ACC112 (cell line): ENCODE data around the gene BRI3BP.
"Not testable (repeated sequence)": the region's sequence is repeated elsewhere in the genome, so short reads cannot be mapped to it uniquely, and the experiment has no call there.

ENCODE experiments used
- H2AFZ ChIP-seq: fragments of 200-600 bp; sonication (generic); one replicate; pipeline ENCODE4 v1.6.0; 2017; ENCODE audit warnings: antibody characterized with exemption, low read length; ENCODE audit not compliant: unreplicated experiment
- H3K27ac ChIP-seq: fragments of 200-600 bp; sonication (generic); 2 replicates; pipeline ENCODE4 v1.5.1; 2014; ENCODE audit warnings: low read depth, mild to moderate bottlenecking, antibody characterized with exemption, low read length, moderate library complexity
- H3K27me3 ChIP-seq: fragments of 200-600 bp; sonication (generic); 2 replicates; pipeline ENCODE4 v1.6.1; 2014; ENCODE audit warnings: mild to moderate bottlenecking, antibody characterized with exemption, low read length, moderate library complexity, mixed read lengths; ENCODE audit not compliant: insufficient read depth
- H3K36me3 ChIP-seq: fragments of 200-600 bp; sonication (generic); 2 replicates; pipeline ENCODE4 v1.6.1; 2016; ENCODE audit warnings: mild to moderate bottlenecking, antibody characterized with exemption, low read length, moderate library complexity, mixed read lengths; ENCODE audit not compliant: insufficient read depth
- H3K4me1 ChIP-seq: fragments of 200-600 bp; sonication (generic); one replicate; pipeline ENCODE4 v1.6.1; 2016; ENCODE audit warnings: low read length, mixed read lengths; ENCODE audit not compliant: insufficient read depth, unreplicated experiment, control insufficient read depth
- H3K4me3 ChIP-seq: fragments of 200-600 bp; sonication (generic); 2 replicates; pipeline ENCODE4 v1.5.1; 2014; ENCODE audit warnings: mild to moderate bottlenecking, low read depth, low read length
- H3K79me2 ChIP-seq: fragments of 200-600 bp; sonication (generic); one replicate; pipeline ENCODE4 v1.6.0; 2016; ENCODE audit warnings: low read length; ENCODE audit not compliant: control insufficient read depth, unreplicated experiment, insufficient read depth

BRI3BP gene

DNA sequence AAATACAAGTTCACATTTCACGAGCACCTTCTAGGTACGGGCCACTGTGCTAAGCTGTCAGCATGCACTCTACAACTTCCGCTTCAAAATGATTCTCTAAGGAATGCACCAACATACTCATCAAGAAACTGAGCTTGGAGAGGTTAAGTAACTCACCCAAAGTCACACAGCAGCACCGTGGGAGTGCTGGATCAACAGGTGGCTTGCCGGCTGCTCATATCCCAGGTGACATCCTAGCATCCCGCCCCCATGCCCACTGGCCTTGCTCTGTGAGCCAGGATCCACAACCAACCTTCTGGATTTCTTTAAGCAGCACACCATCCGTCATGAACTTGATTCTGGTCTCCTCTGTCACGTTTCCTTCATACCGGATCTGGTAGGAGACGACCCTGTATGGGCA, 21.2 kb upstream of the BRI3BP start:
- no peaks in the 10 kb centered on the region for H3K36me3 ChIP-seq
- H3K4me3 ChIP-seq, result no peak overlapping the region

DNA sequence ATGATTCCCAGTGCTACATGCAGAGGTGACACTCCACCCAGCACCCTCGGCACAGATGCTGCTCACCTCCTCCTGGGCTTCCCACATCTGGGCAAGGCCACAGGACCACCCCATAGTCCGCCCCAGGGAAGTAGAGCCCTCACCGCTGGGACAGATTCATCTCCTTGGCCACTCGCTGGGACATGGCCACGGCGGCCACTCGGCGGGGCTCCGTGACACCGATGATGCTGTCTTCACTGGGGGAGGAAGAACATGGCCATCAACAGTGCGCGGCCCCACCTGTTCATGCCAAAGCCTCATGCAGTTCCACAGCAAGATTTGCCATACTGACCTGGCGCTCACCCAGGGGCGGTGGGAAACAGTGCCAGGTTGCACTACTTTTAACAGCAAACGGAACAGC, 18.2 kb upstream of the BRI3BP start:
- no peaks in the 10 kb centered on the region for H3K4me1 ChIP-seq
- H3K27ac ChIP-seq, result no peak overlapping the region
- no peaks in the 10 kb centered on the region for H3K79me2 ChIP-seq
- H3K27me3 ChIP-seq, result no peaks in the 10 kb centered on the region
- H3K36me3 ChIP-seq, result 0 out of 2 replicates have a peak, but pooled peaks cover 5% of the 10 kb centered on the region
- H3K4me3 ChIP-seq, result no peak overlapping the region
- H2AFZ ChIP-seq, result no peak overlapping the region

More for the DNA sequence above, 21.2 kb upstream of the BRI3BP start:
- no peak overlapping the region for H3K27ac ChIP-seq
- H3K79me2 ChIP-seq, result no peaks in the 10 kb centered on the region
- H3K27me3 ChIP-seq, result no peaks in the 10 kb centered on the region
- no peak overlapping the region for H2AFZ ChIP-seq
- H3K4me1 ChIP-seq, result no peaks in the 10 kb centered on the region

DNA sequence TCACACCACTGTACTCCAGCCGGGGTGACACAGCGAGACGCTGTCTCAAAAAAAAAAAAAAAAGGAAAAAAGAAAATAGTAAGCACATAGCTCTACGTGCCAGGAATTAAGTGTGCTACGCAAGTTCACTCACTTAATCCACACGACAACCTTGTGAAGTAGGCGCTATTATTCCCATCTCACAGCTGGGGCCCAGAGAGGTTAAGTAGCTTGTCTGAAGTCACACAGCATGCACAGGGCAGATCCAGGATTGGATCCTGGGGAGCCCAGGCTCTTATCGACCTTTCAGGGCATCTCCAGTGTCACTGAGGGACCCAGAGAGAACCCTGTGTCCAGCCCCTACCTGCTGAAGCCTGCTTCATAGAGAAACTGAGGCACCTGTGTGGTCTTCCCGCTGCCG, 16.4 kb upstream of the BRI3BP start:
- no peak overlapping the region for H2AFZ ChIP-seq
- no peaks in the 10 kb centered on the region for H3K4me1 ChIP-seq
- no peak overlapping the region for H3K4me3 ChIP-seq
- 0 out of 2 replicates have a peak, but pooled peaks cover 5% of the 10 kb centered on the region for H3K36me3 ChIP-seq
- no peak overlapping the region for H3K27ac ChIP-seq
- H3K79me2 ChIP-seq, result no peaks in the 10 kb centered on the region
- no peaks in the 10 kb centered on the region for H3K27me3 ChIP-seq

DNA sequence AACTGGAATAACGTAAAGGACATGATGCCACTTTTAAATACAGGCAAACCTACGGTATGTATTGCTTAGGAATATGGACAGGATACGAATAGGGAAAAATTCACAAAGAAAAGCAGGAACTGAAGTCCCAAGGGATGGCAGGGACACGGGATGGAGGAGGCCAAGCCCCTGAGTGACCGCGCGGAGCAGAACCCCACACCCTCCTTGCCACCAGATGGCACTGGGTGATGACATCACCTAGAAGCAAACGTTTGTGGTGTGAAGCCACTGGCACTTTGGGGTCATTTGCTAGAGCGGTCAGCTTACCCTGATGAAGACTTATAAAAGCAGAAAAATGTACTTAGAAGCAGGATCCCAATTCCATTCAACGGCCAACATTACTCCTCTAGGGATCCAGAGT, 13.9 kb upstream of the BRI3BP start:
- Histone ChIP-seq H3K36me3 (0 out of 2 replicates have a peak, but pooled peaks cover 8% of the 10 kb centered on the region), H3K4me3 (no peak overlapping the region), H3K79me2 (no peaks in the 10 kb centered on the region), H3K27me3 (no peaks in the 10 kb centered on the region), H2AFZ (no peak overlapping the region), H3K4me1 (no peaks in the 10 kb centered on the region), H3K27ac (no peak overlapping the region)

DNA sequence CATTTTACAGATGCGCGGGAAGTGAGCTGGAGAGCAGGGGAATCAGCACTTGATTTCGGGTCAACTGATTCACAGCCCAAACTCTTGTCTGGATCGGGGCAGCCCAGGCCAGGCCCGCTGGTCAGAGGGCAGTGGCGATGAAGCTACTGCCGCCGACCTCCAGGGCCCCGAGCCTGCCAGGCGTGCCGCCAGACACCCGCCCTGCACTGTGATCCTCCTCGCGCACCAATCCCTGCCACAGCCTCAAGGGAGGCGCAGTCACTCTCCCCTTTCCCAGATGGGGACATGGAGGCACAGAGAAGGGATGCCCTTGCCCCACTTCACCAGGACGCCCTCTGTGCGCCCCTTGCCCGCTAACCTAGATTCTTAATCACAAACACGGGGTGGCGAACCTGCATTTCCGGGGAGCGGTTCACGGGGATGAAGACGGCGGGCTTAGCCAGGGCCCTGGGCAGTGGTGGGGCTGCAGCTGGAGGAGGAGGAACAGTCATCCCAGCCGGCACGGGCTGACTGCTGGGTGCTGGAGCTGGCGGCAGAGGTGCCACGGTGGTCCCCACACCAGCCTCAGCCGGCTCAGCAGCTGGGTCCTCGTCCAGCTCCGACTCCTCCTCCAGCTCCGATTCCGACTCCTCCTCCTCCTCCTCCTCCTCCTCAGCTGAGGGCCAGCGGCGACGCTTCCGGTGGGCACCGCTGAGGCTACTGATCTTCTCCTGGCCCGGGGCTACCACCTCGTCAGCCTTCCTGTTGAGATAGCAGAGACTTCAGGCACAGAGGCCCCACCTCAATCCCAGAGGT, 13.2 kb upstream of the BRI3BP start:
- no peak overlapping the region for H3K27ac ChIP-seq
- no peaks in the 10 kb centered on the region for H3K4me1 ChIP-seq
- no peaks in the 10 kb centered on the region for H3K27me3 ChIP-seq
- no peak overlapping the region for H2AFZ ChIP-seq
- H3K4me3 ChIP-seq, result no peak overlapping the region
- H3K36me3 ChIP-seq, result 0 out of 2 replicates have a peak, but pooled peaks cover 12% of the 10 kb centered on the region
- H3K79me2 ChIP-seq, result no peaks in the 10 kb centered on the region

DNA sequence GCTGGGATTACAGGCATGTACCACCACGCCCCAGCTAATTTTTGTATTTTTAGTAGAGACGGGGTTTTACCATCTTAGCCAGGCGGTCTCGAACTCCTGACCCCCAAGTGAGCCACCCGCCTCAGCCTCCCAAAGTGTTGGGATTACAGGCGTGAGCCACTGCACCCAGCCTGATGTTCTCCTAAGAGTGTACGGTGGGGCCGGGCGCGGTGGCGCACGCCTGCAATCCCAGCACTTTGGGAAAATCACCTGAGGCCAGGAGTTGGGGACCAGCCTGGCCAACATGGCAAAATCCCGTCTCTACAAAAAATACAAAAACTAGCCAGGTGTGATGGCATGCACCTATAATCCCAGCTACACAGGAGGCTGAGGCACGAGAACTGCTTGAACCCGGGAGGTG, 6.6 kb upstream of the BRI3BP start:
- peaks cover 20% of the 10 kb centered on the region for H3K79me2 ChIP-seq

DNA sequence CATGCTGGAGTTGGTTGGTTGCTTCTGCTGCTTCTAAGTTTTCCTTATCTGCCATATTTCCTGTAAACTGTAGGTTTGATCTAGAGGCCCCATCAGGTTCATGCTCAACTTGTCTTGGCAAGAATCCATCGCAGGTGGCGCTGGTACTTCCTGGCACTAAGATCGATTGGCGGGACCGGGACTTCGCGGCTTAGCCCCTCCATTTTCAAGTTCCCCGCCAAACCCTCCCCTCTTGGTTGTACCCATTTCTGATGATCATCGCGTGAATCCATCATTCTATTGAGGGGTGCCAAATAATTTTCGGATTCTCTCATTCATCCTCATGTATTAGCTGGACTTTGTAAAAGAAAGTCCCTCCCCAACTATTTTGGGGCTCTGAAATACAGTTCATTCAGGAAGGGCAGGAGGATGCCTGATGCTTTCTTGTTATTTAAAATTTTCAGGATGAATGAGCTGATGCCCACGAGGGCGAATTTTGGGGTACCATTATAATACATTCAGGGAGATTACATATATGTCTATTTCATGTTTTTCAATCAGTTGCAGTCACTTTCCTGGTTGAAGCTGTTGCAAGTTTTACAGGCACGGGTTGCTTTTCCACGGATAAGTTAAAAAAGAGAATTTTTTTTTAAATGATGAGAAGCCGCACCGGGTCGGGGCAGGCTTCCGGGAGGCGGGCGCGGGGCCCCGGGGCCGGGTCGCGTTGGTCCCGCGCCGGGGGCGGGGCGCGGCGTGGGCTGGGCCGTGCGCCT, 395 bp upstream of the BRI3BP start:
- H3K36me3 ChIP-seq, result no peaks in the 10 kb centered on the region
- peaks cover 15% of the 10 kb centered on the region for H3K4me1 ChIP-seq
- H3K27me3 ChIP-seq, result no peaks in the 10 kb centered on the region
- H3K4me3 ChIP-seq, result peak overlapping the region; percentile 79
- peak overlapping the region; percentile 82 for H2AFZ ChIP-seq
- H3K79me2 ChIP-seq, result peaks cover 16% of the 10 kb centered on the region
- H3K27ac ChIP-seq, result no peak overlapping the region

More for the DNA sequence above, 6.6 kb upstream of the BRI3BP start:
- not testable (repeated sequence) for H2AFZ ChIP-seq, H3K4me1 ChIP-seq, H3K27ac ChIP-seq, H3K4me3 ChIP-seq, H3K36me3 ChIP-seq, H3K27me3 ChIP-seq

DNA sequence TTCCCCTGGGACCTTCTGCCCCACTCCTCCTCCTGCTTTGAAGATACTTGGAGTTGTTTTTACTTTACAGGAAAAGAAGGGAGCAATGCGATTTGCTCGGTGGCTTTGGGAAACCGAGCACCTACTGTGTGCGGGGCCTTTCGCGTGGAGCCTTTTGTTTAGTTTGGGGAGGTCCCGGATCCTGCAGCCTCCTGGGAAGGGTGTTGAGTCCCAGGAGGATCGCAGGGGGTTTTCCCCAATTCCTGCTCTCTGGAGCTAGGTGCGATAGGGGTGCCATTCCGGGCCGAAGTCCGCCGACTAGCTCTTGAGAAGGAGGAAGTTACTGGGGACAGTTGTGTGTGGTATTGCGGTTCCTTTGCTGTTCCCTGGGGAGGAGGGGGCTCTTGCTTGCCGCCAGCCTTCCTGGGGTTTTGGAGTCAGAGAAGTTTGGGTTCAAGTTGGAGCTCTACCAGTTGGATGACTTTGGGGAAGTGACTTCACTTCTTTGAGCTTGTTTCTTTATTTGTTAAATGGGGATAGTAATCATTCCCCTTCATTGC, 1.1 kb downstream of the BRI3BP start:
- H2AFZ ChIP-seq, result peak overlapping the region; percentile 57
- no peaks in the 10 kb centered on the region for H3K36me3 ChIP-seq
- no peak overlapping the region for H3K27ac ChIP-seq
- peaks cover 11% of the 10 kb centered on the region for H3K79me2 ChIP-seq
- no peaks in the 10 kb centered on the region for H3K27me3 ChIP-seq
- H3K4me1 ChIP-seq, result peaks cover 15% of the 10 kb centered on the region
- peak overlapping the region; percentile 79 for H3K4me3 ChIP-seq

DNA sequence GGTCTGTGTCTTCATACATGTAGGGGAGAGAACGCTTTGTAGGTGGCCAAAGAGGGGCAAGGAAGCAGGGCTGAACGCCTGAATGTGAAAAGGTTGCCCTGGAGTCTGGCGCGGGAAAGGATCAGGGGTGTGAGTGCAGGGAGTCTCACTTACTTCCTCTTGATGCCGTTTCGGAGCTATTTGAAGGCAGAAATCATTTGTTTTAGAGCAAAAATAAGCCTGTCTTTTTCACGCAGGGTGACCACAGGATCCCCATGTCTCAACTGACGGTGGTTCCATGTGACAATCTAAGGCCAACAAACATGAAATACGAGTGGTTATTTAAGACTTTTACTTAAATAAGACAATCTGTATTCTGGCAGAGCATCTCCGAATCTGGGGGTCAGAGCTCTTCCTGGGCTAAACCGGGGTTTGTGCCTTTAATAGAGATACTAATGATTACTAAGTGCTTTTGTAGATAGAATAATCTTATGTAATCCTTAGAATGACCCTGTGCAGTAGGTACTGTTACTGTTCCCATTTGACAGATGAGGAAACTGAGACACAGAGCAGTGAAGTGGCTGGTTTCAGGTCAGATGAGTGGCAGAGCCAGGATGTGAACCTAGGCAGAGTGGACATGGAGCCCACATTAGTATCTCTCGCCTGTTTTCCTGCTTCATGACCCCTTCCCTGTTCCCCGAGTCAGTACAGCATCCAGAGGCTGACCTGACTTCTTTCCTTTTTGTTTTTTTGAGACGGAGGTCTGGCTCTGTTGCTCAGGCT, 1.9 kb downstream of the BRI3BP start:
- Histone ChIP-seq H2AFZ (no peak overlapping the region), H3K36me3 (no peaks in the 10 kb centered on the region), H3K27me3 (no peaks in the 10 kb centered on the region), H3K4me3 (peak overlapping the region; percentile 79), H3K27ac (no peak overlapping the region), H3K4me1 (peaks cover 15% of the 10 kb centered on the region), H3K79me2 (peaks cover 11% of the 10 kb centered on the region)

DNA sequence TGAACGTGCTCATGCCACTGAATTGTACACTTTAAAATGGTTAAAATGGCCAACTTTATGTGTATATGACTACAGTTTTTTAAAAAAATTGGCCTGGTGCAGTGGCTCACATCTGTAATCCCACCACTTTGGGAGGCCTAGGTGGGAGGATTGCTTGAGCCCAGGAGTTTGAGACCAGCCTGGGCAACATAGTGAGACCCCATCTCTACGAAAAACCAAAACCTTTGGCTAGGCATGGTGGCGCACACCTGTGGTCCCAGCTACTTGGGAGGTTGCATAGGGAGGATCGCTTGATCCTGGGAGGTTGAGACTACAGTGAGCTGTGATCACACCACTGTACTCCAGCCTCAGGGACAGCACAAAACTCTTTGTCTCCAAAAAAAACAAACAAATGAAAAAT, 5.3 kb downstream of the BRI3BP start:
- no peak overlapping the region for H2AFZ ChIP-seq
- H3K4me3 ChIP-seq, result no peak overlapping the region
- H3K79me2 ChIP-seq, result peaks cover 11% of the 10 kb centered on the region
- no peaks in the 10 kb centered on the region for H3K36me3 ChIP-seq
- H3K27me3 ChIP-seq, result no peaks in the 10 kb centered on the region
- H3K4me1 ChIP-seq, result peaks cover 8% of the 10 kb centered on the region
- H3K27ac ChIP-seq, result no peak overlapping the region
